HG03469 (cell line): ENCODE data around the gene SMPD3.

ENCODE experiments used
- ATAC-seq: cut with Tn5 transposase; IDR thresholded peaks from one replicate; pipeline ENCODE4 v1.9.1; 2021; ENCODE audit warnings: mild to moderate bottlenecking, moderate library complexity, moderate number of reproducible peaks; ENCODE audit not compliant: unreplicated experiment

Gene SMPD3

DNA sequence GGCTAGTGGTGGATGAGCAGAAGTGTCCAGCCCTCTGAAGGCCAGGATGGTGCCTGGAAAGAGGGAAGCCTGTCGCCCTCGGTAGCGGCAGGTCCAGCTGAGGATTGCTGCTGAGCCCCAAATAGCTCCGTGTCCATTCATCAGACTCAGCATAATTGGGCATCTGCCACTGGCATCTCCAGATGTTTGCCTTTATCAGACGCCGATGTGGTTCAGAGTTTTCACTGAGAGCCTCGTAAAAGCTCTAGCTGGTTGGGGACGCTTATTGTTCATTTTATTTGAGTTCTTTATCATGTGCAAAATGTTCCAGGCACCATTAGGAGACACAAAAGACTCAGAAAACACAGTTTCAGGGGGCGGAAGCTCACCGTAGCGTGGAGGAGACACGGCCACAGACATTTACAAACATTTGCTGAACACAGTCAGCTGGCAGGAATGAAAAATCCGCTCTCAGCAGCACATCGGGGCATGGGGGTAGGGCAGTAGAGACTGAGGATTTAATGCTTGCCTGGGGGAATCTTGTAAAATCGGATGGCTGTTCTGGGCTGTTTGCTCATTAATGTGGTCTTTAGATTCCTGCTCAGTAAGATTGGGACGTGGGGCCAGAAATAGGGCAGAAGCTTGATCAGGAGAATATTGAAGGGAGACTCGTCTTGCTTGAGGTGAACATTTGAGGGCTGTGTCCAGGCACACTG is 41.7 kb downstream of the SMPD3 start:
- ATAC-seq, result no peak

DNA sequence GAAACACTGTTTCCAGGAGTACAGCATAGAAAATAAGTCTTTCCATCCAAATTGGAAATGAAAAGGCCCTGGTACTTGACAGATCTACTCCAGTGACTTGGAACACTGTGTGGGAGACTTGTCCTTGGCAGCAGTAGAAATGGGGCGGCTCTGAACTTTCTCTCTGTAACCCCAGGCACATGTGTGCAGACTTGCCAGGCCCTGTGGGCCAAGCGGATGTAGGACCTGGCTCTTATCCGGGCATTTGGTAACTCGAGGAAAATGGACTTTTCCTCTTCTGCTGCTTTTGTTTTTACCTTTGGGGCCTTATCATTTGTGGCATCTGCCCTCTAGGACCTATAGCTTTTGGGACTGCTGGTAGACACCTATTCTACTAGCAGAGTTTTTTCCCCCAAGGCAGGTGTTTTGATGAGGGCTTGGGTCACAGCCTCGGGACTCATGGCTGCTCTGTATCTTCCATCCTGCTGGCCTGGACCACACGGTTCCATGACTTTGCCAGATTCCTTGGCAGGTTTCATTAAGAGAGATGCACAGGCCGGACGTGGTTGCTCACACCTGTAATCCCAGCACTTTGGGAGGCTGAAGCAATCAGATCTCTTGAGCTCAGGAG is 43.5 kb downstream of the SMPD3 start:
- no peak for ATAC-seq

DNA sequence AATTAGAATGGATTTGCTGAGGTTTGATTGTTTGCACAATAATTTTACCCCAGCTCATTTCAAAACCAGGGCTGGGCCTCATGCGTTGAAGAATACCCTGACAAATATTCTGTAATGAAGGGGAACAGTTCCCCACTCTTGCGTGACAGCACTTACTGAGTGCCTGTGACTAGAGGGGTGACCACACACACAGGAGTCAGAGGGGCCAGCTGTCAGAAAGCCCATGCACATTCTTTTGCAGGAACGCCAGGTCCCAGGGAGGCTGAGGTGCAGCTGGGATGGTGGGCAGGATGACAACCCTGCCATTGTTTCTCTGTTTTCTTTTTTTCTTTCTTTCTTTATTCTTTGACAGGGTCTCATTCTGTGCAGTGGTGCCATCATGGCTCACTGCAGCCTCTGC is 44.6 kb downstream of the SMPD3 start:
- ATAC-seq, result no peak

GRCh38 chr16:68403177-68403576 is 45.1 kb downstream of the SMPD3 start:
- ATAC-seq, result no peak

DNA sequence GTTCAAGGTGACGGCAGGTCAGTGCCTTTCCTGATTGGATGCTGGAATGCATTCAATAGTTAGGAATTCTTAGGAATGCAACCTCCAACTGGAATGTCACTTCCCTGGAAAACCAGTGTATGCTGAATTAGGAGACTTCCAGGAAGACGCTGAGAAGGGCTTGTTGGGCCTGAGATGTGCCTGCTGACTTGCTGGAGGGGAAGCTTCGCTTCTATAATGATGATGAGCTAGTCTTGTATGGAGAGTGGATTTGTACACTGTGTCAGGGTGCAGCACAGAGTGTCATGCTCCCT is 45.6 kb downstream of the SMPD3 start:
- ATAC-seq, result no peak

DNA sequence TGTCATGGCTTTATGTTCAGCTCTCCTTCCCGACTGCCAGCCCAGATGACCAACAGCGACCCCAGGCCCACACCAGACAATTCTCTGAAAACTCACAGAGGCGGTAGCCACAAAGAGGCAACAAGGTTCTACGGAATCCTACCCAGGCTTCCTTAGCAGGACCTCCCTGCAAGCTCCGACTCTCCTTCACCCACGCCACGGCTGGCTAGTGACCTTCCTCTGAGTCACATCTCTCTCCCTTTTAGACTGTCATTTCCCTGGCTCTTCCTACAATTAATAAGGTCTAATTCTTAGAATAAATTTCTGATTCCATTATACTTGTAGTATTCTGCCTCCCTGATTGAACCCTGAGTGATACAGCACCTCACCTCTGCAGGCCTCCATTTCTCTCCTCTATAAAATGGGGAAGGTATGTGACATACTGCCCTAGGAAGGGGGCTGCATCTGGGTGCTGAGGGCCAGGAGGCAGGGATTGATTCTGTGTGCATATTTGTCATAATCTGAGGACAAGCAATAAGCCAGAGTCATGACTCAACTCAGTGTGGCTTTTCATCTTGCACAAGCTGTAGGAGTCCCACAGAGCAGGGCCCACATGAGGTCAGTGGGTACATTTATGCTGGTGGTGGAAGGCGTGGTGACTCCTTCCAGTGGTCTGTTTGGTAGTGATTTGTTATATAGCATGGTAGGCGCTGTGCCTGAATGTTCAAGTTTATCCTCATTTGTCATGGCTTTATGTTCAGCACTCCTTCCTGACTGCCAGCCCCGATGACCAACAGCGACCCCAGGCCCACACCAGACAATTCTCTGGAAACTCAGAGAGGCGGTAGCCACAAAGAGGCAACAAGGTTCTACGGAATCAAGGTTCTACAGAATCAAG is 46.2 kb downstream of the SMPD3 start:
- ATAC-seq, result no peak

DNA sequence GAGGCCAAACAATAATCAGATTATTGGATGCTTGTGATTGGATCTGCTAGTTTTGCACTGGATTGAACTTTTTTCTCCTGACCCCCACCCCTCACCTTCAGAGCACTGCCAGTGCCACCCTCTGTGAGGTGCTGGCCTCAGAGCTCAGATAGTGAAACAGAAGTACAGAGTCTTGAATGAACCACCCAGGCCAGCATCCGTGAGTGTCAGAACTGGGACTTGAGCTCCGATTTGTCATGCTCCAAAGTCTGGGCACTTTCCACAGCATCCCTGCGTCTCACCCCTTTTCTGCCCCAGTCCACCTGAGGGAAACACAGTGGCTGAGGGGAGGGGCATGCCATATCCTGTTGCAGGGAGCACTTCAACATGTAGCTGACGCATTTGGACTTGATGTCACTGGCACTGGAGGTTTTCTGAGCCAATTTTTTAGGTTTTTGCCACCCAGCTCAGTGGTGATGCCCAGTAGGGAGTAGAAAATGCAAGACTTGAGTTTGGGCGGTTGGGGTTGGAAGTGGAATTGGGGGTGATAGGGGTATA is 47.3 kb downstream of the SMPD3 start:
- ATAC-seq, result no peak

GRCh38 chr16:68400083-68400923 is 48.0 kb downstream of the SMPD3 start:
- ATAC-seq, result no peak

DNA sequence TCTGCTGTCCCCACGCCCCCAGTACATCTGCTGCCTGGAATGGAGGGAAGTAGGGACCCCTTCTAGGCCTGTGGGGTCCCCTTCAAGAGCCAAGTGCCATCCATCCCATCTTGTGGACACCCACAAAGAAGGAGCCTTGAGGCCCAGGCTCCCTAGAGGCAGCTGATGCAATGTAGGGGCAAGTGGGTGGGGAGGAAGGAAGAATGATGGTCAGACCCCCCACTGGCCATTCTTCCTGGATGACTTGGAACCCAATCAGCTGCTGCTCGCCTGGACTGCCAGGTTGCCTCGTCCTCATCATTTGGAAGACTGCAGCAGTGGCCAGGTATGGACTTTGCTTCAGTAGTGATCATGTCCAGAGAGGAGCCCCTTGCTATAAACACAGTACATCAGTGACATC is 48.9 kb downstream of the SMPD3 start:
- ATAC-seq, result no peak

DNA sequence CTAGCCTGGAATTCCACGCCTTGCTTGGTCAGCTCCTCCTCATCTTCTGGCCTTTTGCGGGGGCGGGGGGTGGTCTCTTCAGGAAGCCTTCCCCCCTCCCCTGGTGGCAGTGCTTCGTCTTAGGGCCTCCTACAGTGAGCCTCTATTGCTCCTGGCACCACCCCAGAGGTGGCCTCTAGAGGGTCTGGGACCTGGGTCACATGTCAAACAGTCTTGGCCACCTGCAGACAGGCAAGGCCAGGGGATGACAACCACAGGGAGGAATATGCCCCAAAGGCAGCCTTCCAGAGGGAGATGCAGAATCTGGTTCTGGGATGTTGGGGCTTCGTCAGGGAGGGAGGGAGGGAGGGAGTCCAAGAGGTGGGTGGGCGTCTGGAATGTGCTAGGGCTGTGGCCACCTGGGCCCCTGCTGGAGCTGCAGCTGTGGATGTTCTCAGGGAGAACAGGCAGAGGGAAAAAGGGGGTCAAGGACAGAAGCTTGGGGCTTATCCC is 50.6 kb downstream of the SMPD3 start:
- ATAC-seq, result no peak

- no peak for ATAC-seq
These were observed 51.8 kb downstream of the SMPD3 start for GRCh38 chr16:68396481-68396880.

- ATAC-seq, result no peak
These were observed 52.5 kb downstream of the SMPD3 start for GRCh38 chr16:68395815-68396214.

GRCh38 chr16:68395167-68395786 is 53.0 kb downstream of the SMPD3 start:
- ATAC-seq, result no peak

DNA sequence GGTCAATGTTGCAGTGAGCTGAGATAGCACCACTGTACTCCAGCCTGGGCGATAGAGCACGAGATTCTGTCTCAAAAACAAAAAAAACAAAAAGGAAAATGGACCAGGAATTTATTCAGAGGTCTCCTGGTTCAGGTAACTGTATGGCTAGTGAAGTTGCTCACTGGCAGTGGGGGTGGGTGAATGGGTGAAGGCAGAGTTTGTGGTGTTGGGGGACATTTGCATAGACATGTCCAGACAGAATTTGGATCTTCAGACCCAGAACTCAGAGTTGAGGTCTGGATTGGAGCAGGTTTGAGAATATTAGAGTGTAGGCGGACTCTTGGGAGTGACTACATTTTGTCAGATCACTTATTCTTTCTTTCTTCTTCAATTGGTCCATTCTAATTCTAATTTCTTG is 55.0 kb downstream of the SMPD3 start:
- ATAC-seq, result no peak

DNA sequence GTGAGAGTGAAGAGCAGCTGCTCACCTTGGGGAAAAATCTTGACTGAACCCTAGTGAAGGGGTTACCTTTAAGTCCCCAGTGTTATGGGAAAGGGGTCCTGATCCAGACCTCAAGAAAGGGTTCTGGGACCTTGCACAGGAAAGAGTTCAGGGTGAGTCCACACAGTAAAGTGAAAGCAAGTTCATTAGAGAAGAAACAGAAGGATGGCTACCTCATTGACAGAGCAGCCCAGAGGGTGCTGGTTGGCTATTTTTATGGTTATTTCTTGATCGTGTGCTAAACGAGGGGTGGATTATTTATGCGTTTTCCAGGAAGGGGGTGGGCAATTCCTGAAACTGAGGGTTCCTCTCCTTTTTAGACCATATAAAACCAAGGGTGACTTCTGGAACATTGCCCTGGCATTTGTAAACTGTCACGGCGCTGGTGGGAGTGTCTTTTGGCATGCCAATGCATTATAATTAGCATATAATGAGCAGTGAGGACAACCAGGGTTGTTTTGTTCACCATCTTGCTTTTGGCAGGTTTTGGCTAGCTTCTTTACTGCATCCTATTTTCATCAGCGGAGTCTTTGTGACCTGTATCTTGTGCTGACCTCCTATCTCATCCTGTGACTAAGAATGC is 58.4 kb downstream of the SMPD3 start:
- no peak for ATAC-seq

DNA sequence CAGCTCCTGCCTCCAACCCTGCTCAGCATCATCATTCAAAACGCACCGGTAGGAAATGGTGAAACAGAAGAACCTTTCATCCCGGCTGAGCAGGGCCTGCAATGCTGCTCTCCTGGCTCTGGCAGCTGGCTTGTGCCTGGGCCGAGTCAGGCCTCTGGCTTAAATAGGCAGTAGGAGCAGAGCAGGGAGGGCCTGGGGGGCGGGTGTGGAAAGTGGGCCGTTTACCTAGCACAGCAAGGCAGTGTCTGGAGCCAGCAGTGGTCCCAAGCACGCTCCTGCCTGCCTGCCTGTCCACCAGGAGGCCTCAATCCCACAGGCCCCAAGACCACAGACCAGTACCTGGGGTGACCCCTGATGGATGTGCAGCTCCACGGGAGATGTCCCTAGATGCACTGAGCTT is 59.3 kb downstream of the SMPD3 start:
- ATAC-seq, result no peak

DNA sequence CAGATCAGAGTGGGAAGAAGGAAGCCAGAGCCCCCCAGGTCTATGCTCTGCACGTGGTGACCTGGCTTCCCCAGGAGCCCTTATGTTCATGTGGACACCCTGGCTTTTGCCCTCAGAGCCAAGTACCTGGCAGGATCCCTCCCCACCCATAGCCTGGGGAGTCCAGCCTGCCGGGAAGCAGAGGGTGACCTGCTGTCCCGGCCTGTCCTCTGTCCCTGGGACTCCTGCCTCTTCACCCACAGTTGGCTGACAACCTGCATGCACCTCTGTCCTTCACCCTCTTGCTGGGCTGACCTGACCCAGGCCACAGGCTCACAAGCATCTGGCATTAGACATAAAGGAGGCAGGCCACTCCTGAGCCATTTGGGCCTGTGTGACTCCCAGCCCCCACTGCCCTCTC is 60.2 kb downstream of the SMPD3 start:
- ATAC-seq, result no peak

DNA sequence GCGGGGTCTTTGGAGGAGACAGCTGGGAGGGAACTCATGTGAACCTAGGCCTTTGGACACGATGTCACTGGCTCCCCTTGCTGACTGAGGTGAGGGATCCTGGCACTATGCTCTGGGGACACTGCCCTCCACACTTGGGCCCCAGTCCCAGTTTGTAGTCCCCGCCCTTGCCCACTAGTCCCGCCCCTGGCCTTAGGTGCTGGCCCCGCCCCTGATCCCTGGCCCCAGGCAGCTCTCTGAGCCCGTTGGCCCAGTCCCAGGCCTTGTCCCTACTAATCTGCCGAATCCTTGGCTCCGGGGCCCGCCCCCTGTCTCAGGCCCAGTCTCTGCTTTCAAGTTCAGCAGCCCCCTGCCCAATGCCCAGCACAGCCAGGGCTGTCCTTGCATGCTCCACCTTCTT is 61.0 kb downstream of the SMPD3 start:
- no peak for ATAC-seq

GRCh38 chr16:68386628-68387027 is 61.7 kb downstream of the SMPD3 start:
- no peak for ATAC-seq

DNA sequence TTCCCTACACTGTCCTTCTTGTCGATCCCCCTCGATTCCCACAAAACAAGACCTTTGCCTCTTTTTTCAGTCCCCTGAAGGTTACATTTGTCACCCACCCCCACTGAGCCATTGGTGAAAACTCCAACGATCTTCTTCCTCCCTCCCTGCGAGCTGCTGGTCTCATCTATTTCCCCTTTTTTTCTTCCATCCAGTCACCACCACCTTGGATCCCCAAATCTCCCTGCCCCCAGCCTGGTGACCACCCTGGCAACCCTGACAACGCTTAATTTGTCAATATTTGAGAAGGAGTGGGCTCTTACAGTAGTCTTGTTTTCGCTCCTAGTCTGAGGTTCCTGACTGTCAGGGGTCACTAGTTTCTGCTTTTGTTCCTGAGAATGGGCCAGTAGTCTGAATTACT is 62.9 kb downstream of the SMPD3 start:
- ATAC-seq, result no peak
